ENCODE data around the gene SWI5. TPM values are rescaled to one million over a fixed set of nuclear protein-coding genes. Genes with fewer than 3 reads are reported as not detected.

SWI5 gene
- total RNA-seq, 1 experiment from 2014 or later: 63.1 TPM

DNA sequence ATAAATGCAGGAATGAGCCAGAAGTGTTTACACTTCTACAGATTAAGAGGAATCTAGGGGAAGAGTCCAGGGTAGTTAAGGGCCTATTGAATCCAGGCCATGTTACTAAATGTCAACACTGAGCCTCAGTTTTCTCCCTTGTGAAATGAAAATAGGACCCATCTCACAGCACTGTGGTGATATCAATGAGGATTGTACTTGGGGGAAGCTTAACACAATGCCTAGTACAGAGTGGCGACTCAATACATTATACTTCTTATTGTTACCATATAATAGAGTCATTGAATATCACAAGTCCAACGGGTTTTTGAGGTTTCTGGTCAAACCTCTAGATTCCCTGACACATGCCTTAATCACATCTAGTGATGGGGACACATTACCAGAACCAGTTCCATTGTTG is 41.6 kb downstream of the SWI5 start:
- Histone ChIP-seq H3K4me3 (ENCODE audit: low read length) (no peak overlapping the region), H4K20me1 (ENCODE audit: low read length) (no peaks in the 10 kb centered on the region), H3K9me3 (ENCODE audit: low read length) (no peaks in the 10 kb centered on the region), H3K4me2 (ENCODE audit: low read length) (no peak overlapping the region), H2AFZ (ENCODE audit: low read length) (no peak overlapping the region), H3K9me2 (replicated peaks; ENCODE audit: low read length) (no peaks in the 10 kb centered on the region), H3K9ac (ENCODE audit: low read length) (no peak overlapping the region), H3K4me1 (ENCODE audit: insufficient read depth, low read length) (peaks cover 6% of the 10 kb centered on the region; the same call in 1 of the 2 replicates), H3K27ac (ENCODE audit: low read length) (peak overlapping the region; percentile 32), H3F3A (ENCODE audit: low read length, unreplicated experiment) (no peaks in the 10 kb centered on the region), H3K36me3 (ENCODE audit: low read depth, low read length) (no peaks in the 10 kb centered on the region; the same call in 1 of the 2 replicates), H3K27me3 (ENCODE audit: low read length) (no peaks in the 10 kb centered on the region), H3K79me2 (ENCODE audit: low read length) (peaks cover 14% of the 10 kb centered on the region)
- DNase-seq (peak; percentile 30), ATAC-seq (no peak)
- TF ChIP-seq EZH2 (IDR thresholded peaks at IDR 0.05; ENCODE audit: low read length, unreplicated experiment) (no peak), EZH2phosphoT487 (IDR thresholded peaks at IDR 0.05; ENCODE audit: borderline replicate concordance, low read length) (no peak), CTCF (conservative IDR thresholded peaks at IDR 0.05; ENCODE audit: low read depth, low read length) (no peak)
- ChIA-PET CTCF (no interaction called here), POLR2A (ENCODE audit: unreplicated experiment) (no interaction called here)
- no TSS peak for BruUV-seq (replicated peaks)
- intact Hi-C loops (cut with micrococcal nuclease): no loop called here

GRCh38 chr9:128321343-128321742 is 45.3 kb downstream of the SWI5 start:
- Histone ChIP-seq H3K4me2 (ENCODE audit: low read length) (peak overlapping the region; percentile 85), H3K9ac (ENCODE audit: low read length) (peak overlapping the region; percentile 95), H3K9me3 (ENCODE audit: low read length) (no peaks in the 10 kb centered on the region), H2AFZ (ENCODE audit: low read length) (no peak overlapping the region; the same call in 1 of the 2 replicates), H3K4me3 (ENCODE audit: low read length) (peak overlapping the region; percentile 85), H3F3A (ENCODE audit: low read length, unreplicated experiment) (no peaks in the 10 kb centered on the region), H3K27ac (ENCODE audit: low read length) (no peak overlapping the region), H3K79me2 (ENCODE audit: low read length) (peaks cover 41% of the 10 kb centered on the region), H3K27me3 (ENCODE audit: low read length) (no peaks in the 10 kb centered on the region), H3K36me3 (ENCODE audit: low read depth, low read length) (peaks cover 4% of the 10 kb centered on the region; the same call in 1 of the 2 replicates), H4K20me1 (ENCODE audit: low read length) (no peaks in the 10 kb centered on the region), H3K9me2 (replicated peaks; ENCODE audit: low read length) (no peaks in the 10 kb centered on the region), H3K4me1 (ENCODE audit: insufficient read depth, low read length) (peaks cover 6% of the 10 kb centered on the region; the same call in 1 of the 2 replicates)
- BruUV-seq (replicated peaks): no TSS peak
- no peak for DNase-seq
- POLR2A ChIA-PET (ENCODE audit: unreplicated experiment): no interaction called here
- ATAC-seq: no peak
- intact Hi-C loops (cut with micrococcal nuclease): no loop called here
- CTCF ChIA-PET: interaction anchor here (0.6 kb wide), 1 partner anchor 16 kb away, joined by 3 read pairs; no protein-coding TSS in a partner anchor
- TF ChIP-seq CTCF (conservative IDR thresholded peaks at IDR 0.05; ENCODE audit: low read depth, low read length) (no peak), EZH2 (IDR thresholded peaks at IDR 0.05; ENCODE audit: low read length, unreplicated experiment) (no peak), EZH2phosphoT487 (IDR thresholded peaks at IDR 0.05; ENCODE audit: borderline replicate concordance, low read length) (no peak)

DNA sequence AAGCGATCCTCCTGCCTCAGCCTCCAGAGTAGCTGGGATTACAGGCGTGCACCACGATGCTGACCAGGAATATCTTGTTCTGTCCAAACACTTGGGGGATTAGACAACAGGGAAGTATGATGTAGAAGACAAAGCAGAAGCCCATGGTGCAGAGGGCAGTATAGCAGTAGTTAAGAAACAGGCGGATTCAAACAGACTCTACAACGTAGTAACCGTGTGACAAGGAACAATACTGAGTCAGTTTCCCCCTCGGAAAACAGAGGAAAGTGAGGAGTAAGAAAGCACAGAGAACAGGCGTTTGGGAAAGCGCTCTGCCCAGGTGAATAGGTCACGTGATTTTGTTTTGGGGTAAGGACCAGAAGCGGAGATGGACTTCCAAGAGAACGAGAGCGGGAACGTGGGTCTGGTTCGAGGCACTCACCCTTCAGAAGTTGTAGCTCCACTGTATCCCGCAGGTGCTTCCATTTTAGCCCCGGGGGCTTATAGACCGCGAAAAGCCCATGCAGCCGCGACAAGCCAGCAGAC is 45.9 kb downstream of the SWI5 start:
- CTCF ChIA-PET: interaction anchor here (0.6 kb wide), 1 partner anchor 17 kb away, joined by 3 read pairs; no protein-coding TSS in a partner anchor
- BruUV-seq (replicated peaks): TSS peak; percentile 80
- intact Hi-C loops (cut with micrococcal nuclease): loop anchor here (2.0 kb wide), 2 partner anchors 19 to 27 kb away; partner anchors contain the start of gene SLC27A4

More for the DNA sequence above, 45.9 kb downstream of the SWI5 start:
- Histone ChIP-seq H3K9me2 (replicated peaks; ENCODE audit: low read length) (no peaks in the 10 kb centered on the region), H3K79me2 (ENCODE audit: low read length) (peaks cover 41% of the 10 kb centered on the region), H3K9ac (ENCODE audit: low read length) (peak overlapping the region; percentile 95), H3K4me3 (ENCODE audit: low read length) (peak overlapping the region; percentile 85), H3K9me3 (ENCODE audit: low read length) (no peaks in the 10 kb centered on the region), H3K36me3 (ENCODE audit: low read depth, low read length) (peaks cover 4% of the 10 kb centered on the region; the same call in 1 of the 2 replicates), H3K4me2 (ENCODE audit: low read length) (peak overlapping the region; percentile 85), H3K27me3 (ENCODE audit: low read length) (no peaks in the 10 kb centered on the region), H2AFZ (ENCODE audit: low read length) (peak overlapping the region; percentile 90), H3F3A (ENCODE audit: low read length, unreplicated experiment) (no peaks in the 10 kb centered on the region), H4K20me1 (ENCODE audit: low read length) (no peaks in the 10 kb centered on the region), H3K27ac (ENCODE audit: low read length) (peak overlapping the region; percentile 86; the same call in 1 of the 2 replicates), H3K4me1 (ENCODE audit: insufficient read depth, low read length) (peaks cover 6% of the 10 kb centered on the region; the same call in 1 of the 2 replicates)
- ATAC-seq (peak; percentile 28), DNase-seq (no peak)
- POLR2A ChIA-PET (ENCODE audit: unreplicated experiment): interaction anchor here (0.6 kb wide), 1 partner anchor 57 kb away, joined by 4 read pairs; no protein-coding TSS in a partner anchor
- TF ChIP-seq EZH2 (IDR thresholded peaks at IDR 0.05; ENCODE audit: low read length, unreplicated experiment) (no peak), CTCF (conservative IDR thresholded peaks at IDR 0.05; ENCODE audit: low read depth, low read length) (no peak), EZH2phosphoT487 (IDR thresholded peaks at IDR 0.05; ENCODE audit: borderline replicate concordance, low read length) (no peak)
